ENCODE measurements around the gene SPINK1. TPM values are rescaled to one million over a fixed set of nuclear protein-coding genes. Genes with fewer than 3 reads are reported as not detected.

The SPINK1 gene
- total and polyA plus RNA-seq, 9 of the 15 experiments (the other 6 are each of a cell fraction or from before 2014, with no cell fraction given): 0.45 to 2.2 (median 0.65) TPM; not detected in 1

- ATAC-seq: no peak
- Histone ChIP-seq H3K27me3 (ENCODE audit: control insufficient read depth in 2 of 2, insufficient read depth in 2 of 2, low read length in 2 of 2) (no peaks in the 10 kb centered on the region), H4K20me1 (replicated peaks; ENCODE audit: control insufficient read depth, insufficient read depth, low read length) (no peaks in the 10 kb centered on the region), H3K79me2 (ENCODE audit: control insufficient read depth, insufficient read depth, low read length) (no peaks in the 10 kb centered on the region), H2AFZ (ENCODE audit: low read depth, low read length) (no peak overlapping the region), H3K9me3 (replicated peaks; ENCODE audit: control insufficient read depth, insufficient read depth, low read depth, low read length) (0 out of 2 replicates have a peak, but pooled peaks cover 2% of the 10 kb centered on the region), H3K4me1 (replicated peaks in 1 of 2; ENCODE audit: control insufficient read depth in 2 of 2, insufficient read depth in 2 of 2, low read length in 2 of 2) (no peaks in the 10 kb centered on the region), H3K4me2 (ENCODE audit: insufficient read depth, low read length) (no peak overlapping the region), H3K36me3 (ENCODE audit: control insufficient read depth, insufficient read depth, low read length) (no peaks in the 10 kb centered on the region), H3K4me3 (no peak overlapping the region), H3K9ac (ENCODE audit: insufficient read depth in 1 of 2, low read depth in 2 of 2, low read length in 2 of 2) (no peak overlapping the region), H3K9me1 (ENCODE audit: control insufficient read depth, insufficient read depth, low read length) (no peaks in the 10 kb centered on the region), H3K27ac (ENCODE audit: extremely low read depth, low read depth, low read length) (no peak overlapping the region)
- in situ Hi-C loops (cut with MboI) (no loop called here), intact Hi-C loops (cut with micrococcal nuclease) (no loop called here)
- no peak for DNase-seq (ENCODE audit: extremely low read depth in 1 of 4, low spot score in 3 of 4)
- TF ChIP-seq ZNF639 (CRISPR knock-in tag; conservative IDR thresholded peaks at IDR 0.05 in 1 of 2, IDR thresholded peaks at IDR 0.05 in 1 of 2) (no peak), BRD9 (IDR thresholded peaks at IDR 0.05; ENCODE audit: low read depth, partially characterized antibody) (no peak), TEAD1 (CRISPR knock-in tag; IDR thresholded peaks at IDR 0.05) (no peak), CLOCK (CRISPR knock-in tag; IDR thresholded peaks at IDR 0.05; ENCODE audit: borderline replicate concordance) (no peak), CBX5 (IDR thresholded peaks at IDR 0.05; ENCODE audit: borderline replicate concordance, low read depth) (no peak), HMG20B (CRISPR knock-in tag; IDR thresholded peaks at IDR 0.05) (no peak), ZNF518B (CRISPR knock-in tag; IDR thresholded peaks at IDR 0.05) (no peak), HDAC1 (IDR thresholded peaks at IDR 0.05) (no peak), ZNF239 (CRISPR knock-in tag; IDR thresholded peaks at IDR 0.05) (no peak), CBX8 (IDR thresholded peaks at IDR 0.05; ENCODE audit: borderline replicate concordance, extremely low read depth, low read depth, low read length, poor library complexity, severe bottlenecking) (no peak), GTF2E2 (tag; IDR thresholded peaks at IDR 0.05) (no peak), FOXO4 (CRISPR knock-in tag; IDR thresholded peaks at IDR 0.05) (no peak), ZBED1 (IDR thresholded peaks at IDR 0.05) (no peak)
- 0% methylated on average over 2 of the region's 2 CpGs for WGBS (ENCODE audit: insufficient coverage, low coverage, missing lambda C conversion rate)
- no peak for FAIRE-seq
- no TSS peak for BruUV-seq (replicated peaks)
- ChIA-PET POLR2A (no interaction called here), CTCF (ENCODE audit: low intra/inter-chr PET ratio) (no interaction called here)
Measured at GRCh38 chr5:147789820-147790219, 41.7 kb downstream of the SPINK1 start.

Data from K562 (cell line).